Measurements from ENCODE around the gene CYTH2.
"Not testable (repeated sequence)": the region's sequence is repeated elsewhere in the genome, so short reads cannot be mapped to it uniquely, and the experiment has no call there.

CYTH2 gene

GRCh38 chr19:48478339-48479256, 9.4 kb downstream of the CYTH2 start:
- no peak for DNase-seq

GRCh38 chr19:48479686-48480085, 10.5 kb downstream of the CYTH2 start:
- DNase-seq: no peak

- DNase-seq: no peak
Measured at GRCh38 chr19:48480183-48480557, 11.0 kb downstream of the CYTH2 start.

GRCh38 chr19:48480558-48481500, 11.7 kb downstream of the CYTH2 start:
- DNase-seq: no peak

GRCh38 chr19:48481846-48482639, 12.9 kb downstream of the CYTH2 start:
- no peak for DNase-seq

- DNase-seq: no peak
Measured at GRCh38 chr19:48483301-48483700, 14.1 kb downstream of the CYTH2 start.

GRCh38 chr19:48484247-48484893, 15.2 kb downstream of the CYTH2 start:
- no peak for DNase-seq

- no peak for DNase-seq
Measured at GRCh38 chr19:48484931-48485612, 15.9 kb downstream of the CYTH2 start.

- not testable (repeated sequence) for DNase-seq
Measured at GRCh38 chr19:48486706-48487105, 17.5 kb downstream of the CYTH2 start.

- no peak for DNase-seq
Measured at GRCh38 chr19:48487544-48487943, 18.4 kb downstream of the CYTH2 start.

- DNase-seq: no peak
Measured at GRCh38 chr19:48487948-48488347, 18.8 kb downstream of the CYTH2 start.

GRCh38 chr19:48488478-48488877, 19.3 kb downstream of the CYTH2 start:
- DNase-seq: not testable (repeated sequence)

- peak; percentile 23 for DNase-seq
Measured at GRCh38 chr19:48489608-48490216, 20.5 kb downstream of the CYTH2 start.

GRCh38 chr19:48490981-48491792, 22.0 kb downstream of the CYTH2 start:
- no peak for DNase-seq

GRCh38 chr19:48491793-48492123, 22.6 kb downstream of the CYTH2 start:
- DNase-seq: no peak

GRCh38 chr19:48492925-48493717, 24.0 kb downstream of the CYTH2 start:
- peak; percentile 37 for DNase-seq

GRCh38 chr19:48493718-48494401, 24.7 kb downstream of the CYTH2 start:
- no peak for DNase-seq

GRCh38 chr19:48495396-48495795, 26.2 kb downstream of the CYTH2 start:
- no peak for DNase-seq

Measured in DMS79 treated with DMSO at 0.1 percent for 48 hours (cell line).